ENCODE data around the gene CHEK2.
A peak's percentile ranks its signal among the peaks of the same experiment; 100 is the strongest.
"Not testable (repeated sequence)": the region's sequence is repeated elsewhere in the genome, so short reads cannot be mapped to it uniquely, and the experiment has no call there.

CHEK2 gene

GRCh38 chr22:28702891-28703290 is 38.7 kb downstream of the CHEK2 start:
- H2AFZ ChIP-seq (ENCODE audit: low read length) = no peak overlapping the region
- no peaks in the 10 kb centered on the region for H3F3A ChIP-seq (ENCODE audit: insufficient read depth, low read length)
- no peaks in the 10 kb centered on the region for H3K4me1 ChIP-seq (ENCODE audit: low read length)
- no peak overlapping the region for H3K4me3 ChIP-seq (ENCODE audit: low read length)
- TF ChIP-seq, protein P1, sequence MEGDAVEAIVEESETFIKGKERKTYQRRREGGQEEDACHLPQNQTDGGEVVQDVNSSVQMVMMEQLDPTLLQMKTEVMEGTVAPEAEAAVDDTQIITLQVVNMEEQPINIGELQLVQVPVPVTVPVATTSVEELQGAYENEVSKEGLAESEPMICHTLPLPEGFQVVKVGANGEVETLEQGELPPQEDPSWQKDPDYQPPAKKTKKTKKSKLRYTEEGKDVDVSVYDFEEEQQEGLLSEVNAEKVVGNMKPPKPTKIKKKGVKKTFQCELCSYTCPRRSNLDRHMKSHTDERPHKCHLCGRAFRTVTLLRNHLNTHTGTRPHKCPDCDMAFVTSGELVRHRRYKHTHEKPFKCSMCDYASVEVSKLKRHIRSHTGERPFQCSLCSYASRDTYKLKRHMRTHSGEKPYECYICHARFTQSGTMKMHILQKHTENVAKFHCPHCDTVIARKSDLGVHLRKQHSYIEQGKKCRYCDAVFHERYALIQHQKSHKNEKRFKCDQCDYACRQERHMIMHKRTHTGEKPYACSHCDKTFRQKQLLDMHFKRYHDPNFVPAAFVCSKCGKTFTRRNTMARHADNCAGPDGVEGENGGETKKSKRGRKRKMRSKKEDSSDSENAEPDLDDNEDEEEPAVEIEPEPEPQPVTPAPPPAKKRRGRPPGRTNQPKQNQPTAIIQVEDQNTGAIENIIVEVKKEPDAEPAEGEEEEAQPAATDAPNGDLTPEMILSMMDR (IDR thresholded peaks at IDR 0.05; ENCODE audit: low read length) = no peak
- TF ChIP-seq EZH2 (optimal IDR thresholded peaks at IDR 0.05; ENCODE audit: low read depth, low read length) (no peak), EZH2phosphoT487 (IDR thresholded peaks at IDR 0.05; ENCODE audit: low read length) (no peak)
- H3K9me2 ChIP-seq (replicated peaks; ENCODE audit: insufficient read depth, low read length) = no peaks in the 10 kb centered on the region
- no peaks in the 10 kb centered on the region for H3K79me2 ChIP-seq (ENCODE audit: low read length)
- DNase-seq = no peak
- H3K9me3 ChIP-seq (replicated peaks; ENCODE audit: insufficient read depth, low read length) = no peaks in the 10 kb centered on the region
- H3K36me3 ChIP-seq (replicated peaks; ENCODE audit: insufficient read depth, low read length) = no peaks in the 10 kb centered on the region
- H3K4me2 ChIP-seq (ENCODE audit: low read depth, low read length) = no peak overlapping the region
- no peak overlapping the region for H3K27ac ChIP-seq (ENCODE audit: low read length)
- H3K9ac ChIP-seq (ENCODE audit: low read length) = no peak overlapping the region
- H4K20me1 ChIP-seq (ENCODE audit: insufficient read depth, low read length) = no peaks in the 10 kb centered on the region
- H3K27me3 ChIP-seq (replicated peaks; ENCODE audit: insufficient read depth, low read length) = no peaks in the 10 kb centered on the region

DNA sequence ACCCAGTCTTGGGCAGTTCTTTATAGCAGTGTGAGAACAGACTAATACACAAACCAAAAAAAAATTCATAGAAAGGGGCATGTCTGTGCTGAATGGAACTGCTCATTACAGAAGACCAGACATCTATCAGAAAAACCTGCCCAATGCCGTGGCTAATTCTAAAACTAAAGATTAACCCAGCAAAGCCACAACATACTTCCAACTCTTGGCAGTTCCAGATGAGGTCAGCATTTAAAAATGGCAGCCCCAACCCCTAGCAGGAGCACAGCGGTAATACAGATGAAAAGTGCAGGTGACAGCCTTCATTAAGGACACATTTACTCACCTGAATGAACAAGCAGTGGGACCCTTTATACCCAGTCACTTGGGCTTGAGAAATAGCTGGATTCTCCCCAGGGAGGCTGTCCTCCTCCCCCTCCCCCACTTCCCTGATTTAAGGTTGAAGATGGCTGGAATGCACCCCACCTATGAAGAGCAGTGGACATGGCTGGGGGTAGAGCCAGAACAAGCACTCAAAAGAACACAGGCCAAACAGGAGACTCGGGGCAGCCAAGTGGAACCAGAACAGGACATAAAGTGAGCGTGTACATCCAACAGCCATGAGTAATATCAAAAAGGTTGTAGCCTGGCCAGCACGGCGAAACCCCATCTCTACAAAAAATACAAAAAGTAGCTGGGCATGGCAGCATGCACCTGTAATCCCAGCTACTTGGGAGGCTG is 48.4 kb downstream of the CHEK2 start:
- not testable (repeated sequence) for DNase-seq; H3K4me2 ChIP-seq (ENCODE audit: low read depth, low read length); H3K4me1 ChIP-seq (ENCODE audit: low read length); H4K20me1 ChIP-seq (ENCODE audit: insufficient read depth, low read length); H3K27me3 ChIP-seq (replicated peaks; ENCODE audit: insufficient read depth, low read length); H3K9me2 ChIP-seq (replicated peaks; ENCODE audit: insufficient read depth, low read length); H3K79me2 ChIP-seq (ENCODE audit: low read length); H3K36me3 ChIP-seq (replicated peaks; ENCODE audit: insufficient read depth, low read length); H3K9me3 ChIP-seq (replicated peaks; ENCODE audit: insufficient read depth, low read length); H3K27ac ChIP-seq (ENCODE audit: low read length); H3K4me3 ChIP-seq (ENCODE audit: low read length); H3F3A ChIP-seq (ENCODE audit: insufficient read depth, low read length); H2AFZ ChIP-seq (ENCODE audit: low read length); H3K9ac ChIP-seq (ENCODE audit: low read length)

GRCh38 chr22:28689796-28690195 is 51.8 kb downstream of the CHEK2 start:
- not testable (repeated sequence) for H3K9ac ChIP-seq (ENCODE audit: low read length); H3K79me2 ChIP-seq (ENCODE audit: low read length); H3K4me2 ChIP-seq (ENCODE audit: low read depth, low read length); H3K36me3 ChIP-seq (replicated peaks; ENCODE audit: insufficient read depth, low read length); H4K20me1 ChIP-seq (ENCODE audit: insufficient read depth, low read length); H3K4me1 ChIP-seq (ENCODE audit: low read length); H3K9me2 ChIP-seq (replicated peaks; ENCODE audit: insufficient read depth, low read length); DNase-seq; H3F3A ChIP-seq (ENCODE audit: insufficient read depth, low read length); H3K27me3 ChIP-seq (replicated peaks; ENCODE audit: insufficient read depth, low read length); H2AFZ ChIP-seq (ENCODE audit: low read length); H3K4me3 ChIP-seq (ENCODE audit: low read length); H3K27ac ChIP-seq (ENCODE audit: low read length); H3K9me3 ChIP-seq (replicated peaks; ENCODE audit: insufficient read depth, low read length)

- H3K4me2 ChIP-seq (ENCODE audit: low read depth, low read length); DNase-seq; H3K9me3 ChIP-seq (replicated peaks; ENCODE audit: insufficient read depth, low read length); H3K9me2 ChIP-seq (replicated peaks; ENCODE audit: insufficient read depth, low read length); H3K4me3 ChIP-seq (ENCODE audit: low read length); H3F3A ChIP-seq (ENCODE audit: insufficient read depth, low read length); H3K79me2 ChIP-seq (ENCODE audit: low read length); H3K9ac ChIP-seq (ENCODE audit: low read length); H3K36me3 ChIP-seq (replicated peaks; ENCODE audit: insufficient read depth, low read length); H2AFZ ChIP-seq (ENCODE audit: low read length); H4K20me1 ChIP-seq (ENCODE audit: insufficient read depth, low read length); H3K4me1 ChIP-seq (ENCODE audit: low read length); H3K27ac ChIP-seq (ENCODE audit: low read length): not testable (repeated sequence)
- peaks cover 15% of the 10 kb centered on the region for H3K27me3 ChIP-seq (replicated peaks; ENCODE audit: insufficient read depth, low read length)
Measured at GRCh38 chr22:28682966-28683365, 58.7 kb downstream of the CHEK2 start.

GRCh38 chr22:28680813-28681490 is 60.7 kb downstream of the CHEK2 start:
- DNase-seq; H3F3A ChIP-seq (ENCODE audit: insufficient read depth, low read length): not testable (repeated sequence)

GRCh38 chr22:28679611-28680287 is 61.9 kb downstream of the CHEK2 start, which contains the start of gene TTC28:
Gene TTC28, minus strand, starts transcription at chr22:28679840. Its CDS starts 117 bp downstream, at chr22:28679723.
- not testable (repeated sequence) for H3F3A ChIP-seq (ENCODE audit: insufficient read depth, low read length); H3K9me2 ChIP-seq (replicated peaks; ENCODE audit: insufficient read depth, low read length); DNase-seq; H3K9ac ChIP-seq (ENCODE audit: low read length); H2AFZ ChIP-seq (ENCODE audit: low read length); H3K79me2 ChIP-seq (ENCODE audit: low read length); H3K9me3 ChIP-seq (replicated peaks; ENCODE audit: insufficient read depth, low read length); H3K4me1 ChIP-seq (ENCODE audit: low read length); H4K20me1 ChIP-seq (ENCODE audit: insufficient read depth, low read length); H3K27ac ChIP-seq (ENCODE audit: low read length); H3K36me3 ChIP-seq (replicated peaks; ENCODE audit: insufficient read depth, low read length)
- H3K27me3 ChIP-seq (replicated peaks; ENCODE audit: insufficient read depth, low read length) = peaks cover 34% of the 10 kb centered on the region
- H3K4me3 ChIP-seq (ENCODE audit: low read length) = peak within 1 kb of the TSS; percentile 28; the same call in 1 of the 2 replicates
- peak within 1 kb of the TSS; percentile 26; the same call in 1 of the 2 replicates for H3K4me2 ChIP-seq (ENCODE audit: low read depth, low read length)

More at GRCh38 chr22:28680813-28681490, 60.7 kb downstream of the CHEK2 start:
- H3K27ac ChIP-seq (ENCODE audit: low read length); H3K36me3 ChIP-seq (replicated peaks; ENCODE audit: insufficient read depth, low read length); H4K20me1 ChIP-seq (ENCODE audit: insufficient read depth, low read length); H3K4me3 ChIP-seq (ENCODE audit: low read length); H3K9me3 ChIP-seq (replicated peaks; ENCODE audit: insufficient read depth, low read length); H3K79me2 ChIP-seq (ENCODE audit: low read length); H3K9ac ChIP-seq (ENCODE audit: low read length); H3K4me2 ChIP-seq (ENCODE audit: low read depth, low read length); H3K9me2 ChIP-seq (replicated peaks; ENCODE audit: insufficient read depth, low read length); H2AFZ ChIP-seq (ENCODE audit: low read length); H3K4me1 ChIP-seq (ENCODE audit: low read length): not testable (repeated sequence)
- H3K27me3 ChIP-seq (replicated peaks; ENCODE audit: insufficient read depth, low read length) = peaks cover 22% of the 10 kb centered on the region
